ENCODE measurements around the gene AURKAIP1. TPM values are rescaled to one million over a fixed set of nuclear protein-coding genes. Genes with fewer than 3 reads are reported as not detected.
A peak's percentile ranks its signal among the peaks of the same experiment; 100 is the strongest.

AURKAIP1 gene
- total RNA-seq, 1 donor from 2014 or later = 107 TPM

DNA sequence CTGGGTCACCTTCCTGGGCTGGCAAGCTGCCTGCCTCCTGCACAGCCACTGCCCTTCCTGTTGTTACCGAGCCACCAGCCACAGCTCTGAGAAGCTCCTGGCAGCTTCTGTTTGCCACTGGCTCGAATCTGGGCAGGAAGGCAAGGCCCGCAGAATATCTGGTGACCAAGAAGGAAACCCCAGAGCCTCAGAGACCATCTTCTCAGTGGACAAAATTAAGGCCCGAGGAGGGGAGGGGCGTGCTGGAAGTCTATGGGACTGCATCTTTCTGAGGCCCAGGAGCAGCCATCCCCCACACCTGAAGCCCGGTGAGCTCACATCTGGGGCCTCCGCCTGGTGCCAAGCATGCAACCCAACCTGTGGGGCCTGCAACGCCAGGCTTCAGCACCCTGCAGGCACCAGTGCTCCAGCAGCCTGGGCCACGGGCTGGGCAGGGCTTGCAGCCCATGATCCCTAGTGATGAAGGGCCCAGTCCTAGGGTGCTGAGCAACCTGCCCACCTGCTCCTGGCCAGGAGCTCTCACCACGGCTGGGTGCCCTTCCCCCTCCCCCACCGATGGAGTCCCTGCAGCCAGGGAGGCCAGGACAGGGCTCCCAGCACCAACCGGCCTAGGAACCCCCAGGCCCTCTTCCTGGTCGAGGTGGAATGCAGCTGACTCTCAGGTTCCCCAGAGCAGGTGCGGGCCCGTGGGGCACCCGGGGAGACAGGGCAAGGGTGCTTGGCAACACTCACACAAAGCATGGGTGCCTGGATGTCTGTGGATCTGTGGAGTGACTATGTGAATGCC is 49.5 kb downstream of the AURKAIP1 start:
- H3K4me3 Mint-ChIP-seq (ENCODE audit: low read depth) = peak overlapping the region; percentile 67
- TF ChIP-seq, protein P1, sequence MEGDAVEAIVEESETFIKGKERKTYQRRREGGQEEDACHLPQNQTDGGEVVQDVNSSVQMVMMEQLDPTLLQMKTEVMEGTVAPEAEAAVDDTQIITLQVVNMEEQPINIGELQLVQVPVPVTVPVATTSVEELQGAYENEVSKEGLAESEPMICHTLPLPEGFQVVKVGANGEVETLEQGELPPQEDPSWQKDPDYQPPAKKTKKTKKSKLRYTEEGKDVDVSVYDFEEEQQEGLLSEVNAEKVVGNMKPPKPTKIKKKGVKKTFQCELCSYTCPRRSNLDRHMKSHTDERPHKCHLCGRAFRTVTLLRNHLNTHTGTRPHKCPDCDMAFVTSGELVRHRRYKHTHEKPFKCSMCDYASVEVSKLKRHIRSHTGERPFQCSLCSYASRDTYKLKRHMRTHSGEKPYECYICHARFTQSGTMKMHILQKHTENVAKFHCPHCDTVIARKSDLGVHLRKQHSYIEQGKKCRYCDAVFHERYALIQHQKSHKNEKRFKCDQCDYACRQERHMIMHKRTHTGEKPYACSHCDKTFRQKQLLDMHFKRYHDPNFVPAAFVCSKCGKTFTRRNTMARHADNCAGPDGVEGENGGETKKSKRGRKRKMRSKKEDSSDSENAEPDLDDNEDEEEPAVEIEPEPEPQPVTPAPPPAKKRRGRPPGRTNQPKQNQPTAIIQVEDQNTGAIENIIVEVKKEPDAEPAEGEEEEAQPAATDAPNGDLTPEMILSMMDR (IDR thresholded peaks at IDR 0.05; ENCODE audit: unreplicated experiment) = no peak
- H3K27me3 Mint-ChIP-seq = no peaks in the 10 kb centered on the region
- H3K4me1 Mint-ChIP-seq (ENCODE audit: low read depth) = peaks cover 7% of the 10 kb centered on the region
- no peaks in the 10 kb centered on the region for H3K9me3 Mint-ChIP-seq (ENCODE audit: low read depth)
- no peaks in the 10 kb centered on the region for H3K36me3 Mint-ChIP-seq (ENCODE audit: insufficient read depth)
- peak overlapping the region; percentile 64 for H3K27ac Mint-ChIP-seq
- DNase-seq (ENCODE audit: low spot score, unreplicated experiment) = no peak

DNA sequence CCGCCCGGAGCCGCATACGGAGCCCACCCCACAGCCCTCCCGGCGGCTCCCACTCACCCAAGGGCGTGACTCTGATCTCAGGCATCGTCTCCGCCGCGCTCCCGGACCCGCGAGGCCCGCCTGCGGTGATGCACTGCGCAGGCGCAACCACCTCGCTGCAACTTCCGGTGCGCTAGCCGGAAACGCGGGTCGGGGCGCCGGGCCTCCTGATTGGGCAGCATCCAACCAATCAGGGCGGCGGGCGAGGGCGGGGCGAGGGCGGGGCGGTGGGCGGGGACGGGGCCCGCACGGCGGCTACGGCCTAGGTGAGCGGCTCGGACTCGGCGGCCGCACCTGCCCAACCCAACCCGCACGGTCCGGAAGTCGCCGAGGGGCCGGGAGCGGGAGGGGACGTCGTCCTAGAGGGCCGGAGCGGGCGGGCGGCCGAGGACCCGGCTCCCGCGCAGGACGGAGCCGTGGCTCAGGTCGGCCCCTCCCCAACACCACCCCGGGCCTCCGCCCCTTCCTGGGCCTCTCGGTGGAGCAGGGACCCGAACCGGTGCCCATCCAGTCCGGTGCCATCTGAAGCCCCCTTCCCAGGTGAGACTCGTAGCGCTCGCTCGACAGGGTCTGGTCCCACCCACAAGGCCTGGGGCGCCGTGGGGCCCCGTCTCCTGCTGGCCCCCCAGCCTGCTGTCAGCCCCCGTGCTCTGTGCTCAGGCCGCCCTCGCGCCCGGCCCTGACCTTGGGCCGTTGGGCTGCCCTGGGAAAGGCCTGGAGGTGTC is 50.3 kb downstream of the AURKAIP1 start, which contains the start of the genes CPTP and INTS11:
Gene CPTP (plus strand): TSS at position 279 of the 764 bp plus-strand sequence. CDS start 2,109 bp downstream, outside the sequence.
Gene INTS11 (minus strand): TSS at position 137 of the 764 bp plus-strand sequence. CDS start 52 bp downstream, at position 85.
- DNase-seq (ENCODE audit: low spot score, unreplicated experiment) = peak; percentile 97

DNA sequence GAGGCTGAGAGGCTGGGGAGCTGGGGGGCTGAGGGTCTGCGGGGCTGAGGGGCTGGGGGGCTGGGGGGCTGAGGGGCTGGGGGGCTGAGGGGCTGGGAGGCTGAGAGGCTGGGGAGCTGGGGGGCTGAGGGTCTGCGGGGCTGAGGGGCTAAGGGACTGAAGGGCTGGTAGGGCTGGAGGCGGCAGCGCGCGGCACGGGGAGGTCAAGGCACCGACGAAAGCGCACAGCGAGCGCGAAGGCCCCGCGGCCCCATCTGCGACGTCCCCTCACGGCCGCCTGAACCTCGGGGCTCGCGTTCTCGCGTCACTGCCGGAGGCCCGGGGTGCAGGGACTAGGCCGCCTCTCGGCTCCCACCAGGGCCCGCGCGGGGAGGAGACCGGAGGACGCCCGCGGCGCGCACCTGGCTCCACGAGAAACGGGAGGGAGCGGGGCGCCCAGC is 50.9 kb downstream of the AURKAIP1 start:
- H3K4me3 Mint-ChIP-seq (ENCODE audit: low read depth) = peak overlapping the region; percentile 82
- H3K27ac Mint-ChIP-seq = no peak overlapping the region
- no peak for DNase-seq (ENCODE audit: low spot score, unreplicated experiment)
- H3K4me1 Mint-ChIP-seq (ENCODE audit: low read depth) = peaks cover 7% of the 10 kb centered on the region
- H3K36me3 Mint-ChIP-seq (ENCODE audit: insufficient read depth) = peaks cover 1% of the 10 kb centered on the region
- TF ChIP-seq, protein P1 (IDR thresholded peaks at IDR 0.05; ENCODE audit: unreplicated experiment) = no peak
- no peaks in the 10 kb centered on the region for H3K27me3 Mint-ChIP-seq
- no peaks in the 10 kb centered on the region for H3K9me3 Mint-ChIP-seq (ENCODE audit: low read depth)

More for the DNA sequence above, 50.3 kb downstream of the AURKAIP1 start, which contains the start of the genes CPTP and INTS11:
- H3K4me3 Mint-ChIP-seq (ENCODE audit: low read depth) = peak within 1 kb of the TSS; percentile 83
- H3K27ac Mint-ChIP-seq = peak within 1 kb of the TSS; percentile 80
- TF ChIP-seq, protein P1 (IDR thresholded peaks at IDR 0.05; ENCODE audit: unreplicated experiment) = no peak
- no peaks in the 10 kb centered on the region for H3K27me3 Mint-ChIP-seq
- no peaks in the 10 kb centered on the region for H3K36me3 Mint-ChIP-seq (ENCODE audit: insufficient read depth)
- peaks cover 7% of the 10 kb centered on the region for H3K4me1 Mint-ChIP-seq (ENCODE audit: low read depth)
- H3K9me3 Mint-ChIP-seq (ENCODE audit: low read depth) = no peaks in the 10 kb centered on the region

Small RNA genes lying within 50 kb of the gene (microRNA-seq; reads per million reads assigned to microRNA genes)
- gene MIR6808 (ENCODE audit: borderline number of aligned reads, unreplicated experiment) = not detected

Other genes with a start within 250 kb of the AURKAIP1 start
- 5.0 and 5.5 TPM in 2 replicates for gene TTLL10, start 201.3 kb downstream of the AURKAIP1 start, total RNA-seq
- gene TNFRSF18, start 168.6 kb downstream of the AURKAIP1 start, total RNA-seq = 0.48 TPM in 1 of 2 replicates, not detected in the other
- gene TNFRSF4, start 161.1 kb downstream of the AURKAIP1 start, total RNA-seq = 0.33 and 0.38 TPM in 2 replicates
- 103 and 107 TPM in 2 replicates for gene SDF4, start 143.2 kb downstream of the AURKAIP1 start, total RNA-seq
- 31.7 and 31.9 TPM in 2 replicates for gene B3GALT6, start 143.0 kb downstream of the AURKAIP1 start, total RNA-seq
- 1.7 and 2.7 TPM in 2 replicates for gene C1QTNF12, start 128.5 kb downstream of the AURKAIP1 start, total RNA-seq
- gene UBE2J2, start 101.4 kb downstream of the AURKAIP1 start, total RNA-seq = 67.0 and 73.6 TPM in 2 replicates
- 7.4 and 11.3 TPM in 2 replicates for gene SCNN1D, start 94.8 kb downstream of the AURKAIP1 start, total RNA-seq
- gene ACAP3, start 67.3 kb downstream of the AURKAIP1 start, total RNA-seq = 111 and 124 TPM in 2 replicates
- 13.8 and 17.9 TPM in 2 replicates for gene PUSL1, start 66.6 kb downstream of the AURKAIP1 start, total RNA-seq
- gene INTS11, start 50.5 kb downstream of the AURKAIP1 start, total RNA-seq = 163 and 177 TPM in 2 replicates
- gene CPTP, start 50.4 kb downstream of the AURKAIP1 start, total RNA-seq = 16.8 and 17.5 TPM in 2 replicates
- gene TAS1R3, start 43.9 kb downstream of the AURKAIP1 start, total RNA-seq = 1.1 and 1.2 TPM in 2 replicates
- gene DVL1, start 25.8 kb downstream of the AURKAIP1 start, total RNA-seq = 60.1 and 63.1 TPM in 2 replicates
- 24.3 and 25.0 TPM in 2 replicates for gene MXRA8, start 16.7 kb downstream of the AURKAIP1 start, total RNA-seq
- gene CCNL2, start 24.1 kb upstream of the AURKAIP1 start, total RNA-seq = 381 and 386 TPM in 2 replicates
- 104 and 109 TPM in 2 replicates for gene MRPL20, start 32.1 kb upstream of the AURKAIP1 start, total RNA-seq
- 15.1 and 18.1 TPM in 2 replicates for gene ANKRD65, start 46.1 kb upstream of the AURKAIP1 start, total RNA-seq
- 29.7 and 36.8 TPM in 2 replicates for gene VWA1, start 60.5 kb upstream of the AURKAIP1 start, total RNA-seq
- gene ATAD3C, start 74.5 kb upstream of the AURKAIP1 start, total RNA-seq = 1.6 and 1.9 TPM in 2 replicates
- gene ATAD3B, start 96.6 kb upstream of the AURKAIP1 start, total RNA-seq = 36.7 and 42.0 TPM in 2 replicates
- 37.4 and 38.8 TPM in 2 replicates for gene ATAD3A, start 137.0 kb upstream of the AURKAIP1 start, total RNA-seq
- gene TMEM240, start 165.4 kb upstream of the AURKAIP1 start, total RNA-seq = 5.1 and 6.6 TPM in 2 replicates
- 114 and 118 TPM in 2 replicates for gene SSU72, start 199.7 kb upstream of the AURKAIP1 start, total RNA-seq
- 2.7 and 4.2 TPM in 2 replicates for gene FNDC10, start 224.9 kb upstream of the AURKAIP1 start, total RNA-seq
- 132 and 144 TPM in 2 replicates for gene MIB2, start 240.3 kb upstream of the AURKAIP1 start, total RNA-seq